HG03196 (cell line): Measurements from ENCODE around the gene TMEM44.

Experiments
- ATAC-seq: cut with Tn5 transposase; IDR thresholded peaks from one replicate; pipeline ENCODE4 v1.9.1; 2021; ENCODE audit not compliant: unreplicated experiment

TMEM44 gene, protein sequence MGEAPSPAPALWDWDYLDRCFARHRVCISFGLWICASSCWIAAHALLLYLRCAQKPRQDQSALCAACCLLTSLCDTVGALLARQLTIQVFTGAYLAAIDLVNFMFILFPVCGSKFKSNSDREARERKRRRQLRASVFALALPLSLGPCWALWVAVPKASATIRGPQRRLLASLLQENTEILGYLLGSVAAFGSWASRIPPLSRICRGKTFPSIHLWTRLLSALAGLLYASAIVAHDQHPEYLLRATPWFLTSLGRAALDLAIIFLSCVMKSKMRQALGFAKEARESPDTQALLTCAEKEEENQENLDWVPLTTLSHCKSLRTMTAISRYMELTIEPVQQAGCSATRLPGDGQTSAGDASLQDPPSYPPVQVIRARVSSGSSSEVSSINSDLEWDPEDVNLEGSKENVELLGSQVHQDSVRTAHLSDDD

GRCh38 chr3:194633349-194634004, at the start of gene TMEM44:
TSS of gene TMEM44 (minus strand) at chr3:194633419. CDS start at chr3:194633215, 204 bp downstream.
- peak; percentile 86 for ATAC-seq

- ATAC-seq, result no peak
Observed at GRCh38 chr3:194682694-194683310, 49.6 kb upstream of the TMEM44 start.

DNA sequence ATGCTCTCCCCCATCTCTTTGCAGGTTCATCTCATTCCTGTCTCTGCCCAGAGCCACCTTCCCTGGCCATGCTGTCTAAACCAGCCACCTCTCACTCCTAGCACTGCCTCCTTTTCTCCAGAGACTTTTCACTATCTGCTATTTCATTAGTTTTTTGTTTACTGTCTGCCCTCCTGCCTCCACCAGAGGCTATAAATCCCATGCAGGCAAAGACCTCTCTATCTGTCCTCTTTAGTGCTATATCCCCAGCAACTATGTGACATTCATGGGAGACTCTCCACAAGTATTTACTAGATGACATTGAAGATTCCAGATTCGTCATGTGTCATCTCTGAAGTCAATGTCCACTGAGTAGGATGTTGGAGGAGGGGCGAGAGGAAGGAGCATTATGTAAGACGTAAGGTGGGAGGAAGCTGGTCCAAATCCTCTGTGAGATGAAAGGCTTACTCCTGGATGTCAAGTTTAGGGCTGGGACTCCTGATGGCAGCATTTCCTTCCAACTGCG, 49.0 kb upstream of the TMEM44 start:
- no peak for ATAC-seq

DNA sequence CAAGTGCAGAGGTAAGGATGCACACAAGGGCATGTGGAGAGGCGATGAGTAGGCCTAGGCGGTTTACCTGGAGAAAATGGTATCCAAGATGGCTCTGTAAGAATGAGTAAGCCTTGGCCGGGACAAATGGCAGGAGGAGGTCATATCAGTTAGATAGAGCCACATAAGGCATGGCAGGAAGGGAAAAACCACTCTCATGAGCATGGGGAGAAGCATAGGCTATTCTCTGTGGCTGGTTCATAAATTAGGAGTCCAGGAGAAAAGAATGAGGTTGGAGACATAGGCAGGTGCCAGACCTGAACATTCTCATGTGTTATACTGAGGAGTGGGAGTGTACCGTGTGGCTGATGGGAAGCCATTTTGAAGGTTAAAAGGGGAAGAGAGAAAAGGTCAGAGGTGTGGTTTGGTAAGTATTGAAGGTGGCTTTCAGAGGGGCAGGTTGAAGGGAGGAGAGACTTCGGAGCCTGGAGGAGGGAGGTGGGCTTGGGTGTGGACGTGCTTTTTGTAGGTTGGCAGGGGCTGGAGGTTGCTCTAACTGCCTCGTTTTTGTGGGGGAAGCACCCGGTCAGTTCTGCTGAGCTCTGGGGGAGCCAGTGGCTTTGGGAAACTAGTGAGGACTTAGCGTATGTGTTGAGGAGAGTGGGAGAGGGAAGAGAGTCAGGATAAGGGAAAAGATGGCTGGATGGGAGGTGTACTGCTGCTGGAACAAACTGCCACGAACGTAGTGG, 47.8 kb upstream of the TMEM44 start:
- no peak for ATAC-seq

DNA sequence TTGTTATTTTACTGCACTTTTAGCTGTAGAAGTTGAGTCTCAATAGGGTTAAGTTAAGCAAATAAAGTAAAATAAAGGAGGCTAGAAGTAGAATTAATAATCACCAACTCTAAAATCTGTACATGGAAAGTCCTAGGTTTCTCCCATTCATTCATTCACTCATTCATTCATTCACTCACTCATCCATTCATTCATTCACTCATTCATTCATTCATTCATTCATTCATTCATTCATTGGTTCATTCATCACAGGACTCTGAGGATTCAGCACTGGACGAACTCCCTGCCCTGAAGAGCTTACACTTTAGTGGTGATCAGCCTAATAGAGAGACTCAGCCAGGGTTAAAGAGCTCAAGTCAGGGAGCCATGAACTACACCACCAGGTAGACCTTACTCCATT, 43.3 kb upstream of the TMEM44 start:
- no peak for ATAC-seq

DNA sequence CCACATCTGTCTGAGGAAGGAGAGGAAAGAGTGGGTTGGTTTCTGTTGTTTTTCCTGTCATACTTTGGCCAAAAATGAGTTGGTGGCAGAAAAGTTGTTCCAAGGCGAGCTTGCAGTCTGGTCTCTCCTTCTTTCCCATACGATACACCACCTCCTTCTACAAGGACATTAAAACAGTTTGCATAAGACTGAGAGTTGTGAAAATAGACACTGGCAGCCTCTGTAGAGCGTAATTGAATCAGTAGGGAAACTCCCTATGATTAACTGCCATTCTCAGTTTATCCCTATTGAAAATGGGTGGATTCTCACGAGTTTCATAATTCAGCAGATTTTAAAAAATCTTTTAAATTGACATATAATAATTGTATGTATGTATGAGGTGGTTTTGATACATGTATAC, 42.5 kb upstream of the TMEM44 start:
- no peak for ATAC-seq

DNA sequence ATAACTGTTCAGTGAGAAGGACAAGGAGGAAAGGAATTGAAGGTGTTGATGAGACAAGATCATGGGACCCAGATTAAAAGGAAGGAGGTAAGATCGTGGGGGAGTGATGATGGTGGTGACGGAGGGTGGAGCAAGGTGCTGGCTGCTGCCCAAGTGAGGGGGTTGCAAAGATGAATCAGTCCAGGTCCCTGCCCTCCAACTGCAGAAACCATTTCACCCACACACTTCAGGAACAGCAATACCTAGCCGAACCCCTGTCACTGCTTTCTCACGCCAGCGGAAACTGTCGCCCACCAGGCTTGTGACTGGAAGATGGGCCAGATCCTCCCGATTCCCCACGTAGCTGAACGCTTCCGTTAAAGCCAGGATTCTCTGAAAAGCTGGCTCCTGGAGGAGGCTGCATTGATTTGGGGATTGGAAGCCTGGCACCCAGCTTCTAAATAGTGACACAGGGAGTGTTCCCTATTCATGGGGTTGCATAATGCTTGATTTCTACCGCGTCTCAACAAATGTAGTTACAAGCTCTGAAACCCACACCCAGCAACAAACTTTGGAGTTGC, 41.9 kb upstream of the TMEM44 start:
- ATAC-seq, result no peak

DNA sequence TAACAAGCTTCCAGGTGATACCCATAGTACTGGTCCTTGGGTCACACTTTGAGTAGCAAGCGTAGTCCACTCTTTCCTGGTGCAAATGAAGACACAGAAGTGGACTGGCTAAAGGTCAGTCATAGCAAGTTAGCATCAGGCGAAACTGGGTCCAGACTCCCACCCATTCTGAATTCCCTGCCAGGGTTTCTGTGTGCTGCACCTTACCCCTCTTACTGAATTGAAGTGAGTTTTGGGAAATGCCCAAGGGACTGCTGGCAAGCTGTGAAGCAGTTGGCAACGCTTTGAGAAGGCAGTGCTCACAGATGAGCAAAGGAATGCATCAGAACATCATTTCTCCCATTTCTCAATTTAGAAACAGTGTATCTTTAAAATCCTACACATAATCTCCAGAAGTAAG, 40.5 kb upstream of the TMEM44 start:
- ATAC-seq, result no peak

GRCh38 chr3:194672876-194673275, 39.7 kb upstream of the TMEM44 start:
- ATAC-seq, result no peak

- peak; percentile 87 for ATAC-seq
Observed at GRCh38 chr3:194671900-194672808, 38.9 kb upstream of the TMEM44 start, which contains the start of gene LSG1. TSS of gene LSG1 (minus strand) at chr3:194672191. CDS start at chr3:194672162, 29 bp downstream.

DNA sequence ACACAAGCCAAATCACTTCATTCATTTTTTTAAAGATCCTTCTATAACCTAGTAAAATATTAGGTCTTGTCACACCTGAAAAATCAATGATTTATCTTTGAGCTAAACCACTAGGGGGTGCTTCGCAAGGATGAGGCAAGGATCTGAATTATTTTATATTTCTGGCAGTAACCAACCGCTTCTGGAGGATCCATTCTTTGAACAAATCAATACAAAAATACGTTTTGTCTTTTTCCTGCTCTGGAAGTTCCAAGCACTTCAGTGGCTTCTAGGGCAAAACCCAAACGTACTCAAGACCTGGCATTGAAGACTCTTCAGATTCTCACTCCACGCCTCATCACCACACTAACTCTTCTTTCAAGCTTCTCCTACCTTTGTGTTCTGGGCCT, 38.3 kb upstream of the TMEM44 start:
- ATAC-seq, result peak; percentile 14

DNA sequence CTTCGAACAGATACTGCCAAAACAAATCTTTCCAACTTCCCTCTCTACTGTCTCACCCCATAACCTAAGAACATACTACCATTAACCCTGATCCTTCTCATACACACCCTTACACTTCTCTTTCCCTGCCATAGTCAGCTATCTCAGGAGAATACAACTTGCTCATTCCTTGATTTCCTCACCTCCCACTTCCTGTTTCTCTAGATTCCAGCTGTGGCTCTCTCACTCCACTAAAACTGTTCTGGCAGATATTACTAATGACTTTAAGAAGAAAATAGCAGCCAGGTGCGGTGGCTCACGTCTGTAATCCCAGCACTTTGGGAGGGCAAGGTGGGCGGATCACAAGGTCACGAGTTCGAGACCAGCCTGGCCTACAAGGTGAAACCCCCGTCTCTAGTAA, 34.1 kb upstream of the TMEM44 start:
- no peak for ATAC-seq

GRCh38 chr3:194664857-194665256, 31.6 kb upstream of the TMEM44 start:
- no peak for ATAC-seq

- ATAC-seq, result no peak
Observed at GRCh38 chr3:194661946-194662345, 28.7 kb upstream of the TMEM44 start.

GRCh38 chr3:194661374-194661773, 28.2 kb upstream of the TMEM44 start:
- no peak for ATAC-seq

GRCh38 chr3:194659778-194660177, 26.6 kb upstream of the TMEM44 start:
- ATAC-seq, result no peak

GRCh38 chr3:194658477-194659242, 25.4 kb upstream of the TMEM44 start:
- no peak for ATAC-seq

DNA sequence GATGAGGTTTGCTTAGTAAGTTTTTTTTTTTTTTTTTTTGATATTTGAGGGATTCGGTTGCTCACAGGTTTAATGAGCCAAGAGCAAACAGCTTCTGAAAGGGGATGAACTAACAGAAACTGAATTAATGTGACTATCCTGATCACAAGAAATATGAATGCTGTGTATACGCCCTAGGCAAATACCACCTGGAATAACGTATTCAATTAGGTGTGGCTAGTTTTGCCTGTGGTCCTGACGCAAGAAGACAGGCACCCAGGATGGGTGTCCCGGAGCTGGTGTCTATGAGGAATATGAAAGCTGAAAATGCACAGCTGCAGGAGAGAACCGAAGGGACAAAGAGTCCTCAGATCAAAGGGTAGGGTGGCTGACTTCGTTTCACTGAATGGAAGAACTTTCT, 24.2 kb upstream of the TMEM44 start:
- ATAC-seq, result no peak

- ATAC-seq, result peak; percentile 67
Observed at GRCh38 chr3:194654443-194654842, 21.2 kb upstream of the TMEM44 start.
